DND-41 (cell line): ENCODE results near the gene ACE.

ENCODE experiments used
- ATAC-seq: fragments of 200-7000 bp; cut with Tn5 transposase; 3 replicates; pipeline ENCODE4 v1.9.1; 2021; ENCODE audit warnings: low read depth; ENCODE audit not compliant: insufficient read depth
- DNase-seq: peaks from one replicate; pipeline ENCODE4 v3.0.0-alpha.2; 2020
- H2AFZ ChIP-seq: 2 replicates; pipeline ENCODE4 v1.6.0; 2012; ENCODE audit warnings: low read depth, low read length
- H3K27ac ChIP-seq: 2 replicates; pipeline ENCODE4 v1.5.1; 2012; ENCODE audit warnings: low read length, inconsistent platforms
- H3K27me3 ChIP-seq: fragments of 200-600 bp; sonication (generic); 2 replicates; pipeline ENCODE4 v1.6.0; 2012; ENCODE audit warnings: low read length, mild to moderate bottlenecking, inconsistent platforms; ENCODE audit not compliant: insufficient read depth, poor library complexity
- H3K36me3 ChIP-seq: 2 replicates; pipeline ENCODE4 v1.5.1; 2012; ENCODE audit warnings: low read length, inconsistent platforms; ENCODE audit not compliant: insufficient read depth
- H3K4me1 ChIP-seq: 2 replicates; pipeline ENCODE4 v1.5.1; 2012; ENCODE audit warnings: mild to moderate bottlenecking, low read length; ENCODE audit not compliant: insufficient read depth
- H3K4me2 ChIP-seq: 2 replicates; pipeline ENCODE4 v1.6.0; 2012; ENCODE audit warnings: mild to moderate bottlenecking, moderate library complexity, low read length, inconsistent platforms; ENCODE audit not compliant: insufficient read depth
- H3K4me3 ChIP-seq, 2 experiments: fragments of 200-600 bp in 1 of 2; shearing (Covaris generic) in 1 of 2; 2 replicates each; pipeline ENCODE4 v1.5.1; 2012 to 2016; ENCODE audit warnings: inconsistent platforms in 2 of 2, low read length in 2 of 2, mild to moderate bottlenecking in 2 of 2, low read depth in 1 of 2, moderate library complexity in 1 of 2
- H3K79me2 ChIP-seq: 2 replicates; pipeline ENCODE4 v1.6.0; 2012; ENCODE audit warnings: low read length, inconsistent platforms; ENCODE audit not compliant: insufficient read depth
- H3K9ac ChIP-seq: 2 replicates; pipeline ENCODE4 v1.6.0; 2012; ENCODE audit warnings: low read depth, mild to moderate bottlenecking, inconsistent platforms, low read length, moderate library complexity
- H3K9me3 ChIP-seq: 2 replicates; pipeline ENCODE4 v1.5.1; 2012; ENCODE audit warnings: low read length, moderate library complexity, mild to moderate bottlenecking, inconsistent platforms; ENCODE audit not compliant: insufficient read depth, severe bottlenecking
- H4K20me1 ChIP-seq: 2 replicates; pipeline ENCODE4 v1.6.0; 2012; ENCODE audit warnings: low read length; ENCODE audit not compliant: insufficient read depth
- EZH2 ChIP-seq: IDR thresholded peaks from 3 replicates; pipeline ENCODE4 v1.6.1; 2012; ENCODE audit warnings: borderline replicate concordance, low read depth, mild to moderate bottlenecking, moderate library complexity, low read length, inconsistent platforms; ENCODE audit not compliant: severe bottlenecking
- TF ChIP-seq, protein P1 (sequence below): IDR thresholded peaks from 2 replicates; pipeline ENCODE4 v1.5.1; 2012; ENCODE audit warnings: borderline replicate concordance, low read length, moderate library complexity, mild to moderate bottlenecking; ENCODE audit not compliant: poor library complexity, severe bottlenecking; ENCODE audit errors: extremely low read depth

The ACE gene

DNA sequence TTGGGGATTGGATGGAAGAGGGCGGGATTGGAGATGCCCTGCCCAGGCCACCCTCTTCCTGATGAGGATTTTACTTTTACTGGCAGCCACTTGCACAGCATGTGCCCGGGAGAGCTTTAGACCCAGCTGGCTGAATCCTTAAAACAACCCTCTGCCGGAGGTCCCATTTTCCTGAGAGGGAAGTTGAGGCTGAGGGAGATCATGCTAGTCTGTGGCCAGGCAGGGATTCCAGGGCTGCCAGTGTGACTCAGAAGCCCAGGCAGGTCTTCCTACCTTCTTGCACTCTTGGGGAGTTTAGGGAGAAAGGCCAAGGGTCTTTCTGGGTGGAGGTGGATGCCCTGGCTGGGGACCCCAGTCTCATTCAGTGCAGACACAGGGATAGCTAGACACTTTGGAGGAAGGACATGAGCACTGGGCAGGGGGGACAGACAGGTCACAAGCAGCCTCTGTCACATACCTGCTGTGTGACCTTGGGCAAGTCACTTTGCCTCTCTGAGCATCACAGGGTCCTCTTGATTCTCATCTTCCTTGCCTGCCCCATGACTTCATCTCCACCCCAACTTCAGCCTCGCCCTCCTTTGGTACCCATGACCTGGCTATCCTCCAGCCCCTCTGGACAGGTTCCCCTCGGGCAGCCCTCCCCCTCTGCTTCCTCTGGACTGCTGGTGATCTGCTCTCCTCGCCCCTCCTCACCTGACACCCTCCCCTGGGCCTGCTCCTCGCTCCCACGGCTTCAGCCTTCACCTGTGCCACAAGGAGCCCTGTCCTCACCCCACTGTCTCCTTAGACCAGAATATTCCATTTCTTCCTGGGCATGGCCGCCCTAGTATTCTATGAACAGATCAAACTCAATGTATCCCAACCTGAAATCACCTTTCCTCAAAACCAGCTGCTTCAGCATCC, 62.1 kb downstream of the ACE start:
- no peak overlapping the region for H3K4me2 ChIP-seq
- H3K4me1 ChIP-seq, result no peaks in the 10 kb centered on the region
- no peak overlapping the region for H3K4me3 ChIP-seq
- no peak overlapping the region for H3K9ac ChIP-seq
- no peak overlapping the region for H2AFZ ChIP-seq
- H3K27ac ChIP-seq, result no peak overlapping the region
- ATAC-seq, result no peak
- H3K9me3 ChIP-seq, result no peaks in the 10 kb centered on the region
- H3K27me3 ChIP-seq, result peaks cover 3% of the 10 kb centered on the region
- DNase-seq, result no peak
- no peaks in the 10 kb centered on the region; the same call in 1 of the 2 replicates for H4K20me1 ChIP-seq
- TF ChIP-seq, protein P1, sequence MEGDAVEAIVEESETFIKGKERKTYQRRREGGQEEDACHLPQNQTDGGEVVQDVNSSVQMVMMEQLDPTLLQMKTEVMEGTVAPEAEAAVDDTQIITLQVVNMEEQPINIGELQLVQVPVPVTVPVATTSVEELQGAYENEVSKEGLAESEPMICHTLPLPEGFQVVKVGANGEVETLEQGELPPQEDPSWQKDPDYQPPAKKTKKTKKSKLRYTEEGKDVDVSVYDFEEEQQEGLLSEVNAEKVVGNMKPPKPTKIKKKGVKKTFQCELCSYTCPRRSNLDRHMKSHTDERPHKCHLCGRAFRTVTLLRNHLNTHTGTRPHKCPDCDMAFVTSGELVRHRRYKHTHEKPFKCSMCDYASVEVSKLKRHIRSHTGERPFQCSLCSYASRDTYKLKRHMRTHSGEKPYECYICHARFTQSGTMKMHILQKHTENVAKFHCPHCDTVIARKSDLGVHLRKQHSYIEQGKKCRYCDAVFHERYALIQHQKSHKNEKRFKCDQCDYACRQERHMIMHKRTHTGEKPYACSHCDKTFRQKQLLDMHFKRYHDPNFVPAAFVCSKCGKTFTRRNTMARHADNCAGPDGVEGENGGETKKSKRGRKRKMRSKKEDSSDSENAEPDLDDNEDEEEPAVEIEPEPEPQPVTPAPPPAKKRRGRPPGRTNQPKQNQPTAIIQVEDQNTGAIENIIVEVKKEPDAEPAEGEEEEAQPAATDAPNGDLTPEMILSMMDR, result no peak
- no peaks in the 10 kb centered on the region for H3K79me2 ChIP-seq
- H3K36me3 ChIP-seq, result no peaks in the 10 kb centered on the region

DNA sequence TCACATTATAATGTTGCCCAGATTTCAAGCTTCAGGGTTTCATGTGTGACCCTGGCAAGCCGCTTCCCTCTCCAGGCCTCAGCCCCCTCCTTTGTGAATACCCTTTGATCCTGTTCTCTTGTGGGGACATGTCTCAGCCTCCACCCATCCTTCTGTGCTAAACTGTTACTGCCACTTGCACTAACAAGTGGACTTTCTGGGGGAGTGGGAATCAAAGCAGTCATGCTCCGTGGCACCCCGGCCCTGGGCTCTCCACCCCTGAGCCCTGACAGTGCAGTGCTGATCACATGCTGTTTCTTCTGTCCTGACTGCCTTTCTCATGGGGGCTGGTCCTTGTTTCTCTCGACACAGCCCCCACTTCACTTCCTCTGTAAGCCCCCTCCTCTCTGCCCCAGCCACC, 63.7 kb downstream of the ACE start:
- Histone ChIP-seq H2AFZ (no peak overlapping the region), H3K9me3 (no peaks in the 10 kb centered on the region), H3K36me3 (no peaks in the 10 kb centered on the region), H3K9ac (no peak overlapping the region), H3K27me3 (peaks cover 3% of the 10 kb centered on the region), H3K4me1 (no peaks in the 10 kb centered on the region), H3K79me2 (no peaks in the 10 kb centered on the region), H3K27ac (no peak overlapping the region), H4K20me1 (no peaks in the 10 kb centered on the region; the same call in 1 of the 2 replicates), H3K4me2 (no peak overlapping the region), H3K4me3 (no peak overlapping the region)
- no peak for TF ChIP-seq EZH2
- TF ChIP-seq, protein P1, result no peak
- DNase-seq (no peak), ATAC-seq (no peak; the same call in 2 of the 3 replicates)

DNA sequence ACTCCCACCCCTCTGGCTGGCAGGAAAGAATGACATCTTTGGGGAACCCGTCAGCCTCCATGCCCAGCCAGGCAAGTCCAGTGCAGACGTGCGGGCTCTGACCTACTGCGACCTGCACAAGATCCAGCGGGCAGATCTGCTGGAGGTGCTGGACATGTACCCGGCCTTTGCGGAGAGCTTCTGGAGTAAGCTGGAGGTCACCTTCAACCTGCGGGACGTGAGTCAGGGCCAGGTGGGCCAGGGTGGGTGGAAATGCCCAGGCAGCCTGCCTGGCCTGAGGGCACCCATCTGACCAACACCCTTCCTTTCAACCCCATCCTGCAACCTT, 65.3 kb downstream of the ACE start:
- no peak overlapping the region for H3K27ac ChIP-seq

More for the DNA sequence above, 65.3 kb downstream of the ACE start:
- no peaks in the 10 kb centered on the region for H3K79me2 ChIP-seq
- H3K4me2 ChIP-seq, result no peak overlapping the region
- no peak overlapping the region for H3K4me3 ChIP-seq
- H2AFZ ChIP-seq, result no peak overlapping the region
- H3K9me3 ChIP-seq, result no peaks in the 10 kb centered on the region
- H4K20me1 ChIP-seq, result no peaks in the 10 kb centered on the region; the same call in 1 of the 2 replicates
- peaks cover 3% of the 10 kb centered on the region for H3K27me3 ChIP-seq
- no peak overlapping the region for H3K9ac ChIP-seq
- ATAC-seq (no peak), DNase-seq (no peak)
- no peaks in the 10 kb centered on the region for H3K36me3 ChIP-seq
- no peaks in the 10 kb centered on the region for H3K4me1 ChIP-seq
- TF ChIP-seq, protein P1, result no peak
- no peak for TF ChIP-seq EZH2
